ENCODE data around the gene GPR55. TPM values are rescaled to one million over a fixed set of nuclear protein-coding genes. Genes with fewer than 3 reads are reported as not detected.

The GPR55 gene
- total RNA-seq, 1 experiment from 2014 or later, result 0.07 TPM

Other genes starting within 250 kb of the GPR55 start
- gene CAB39, start 212.4 kb downstream of the GPR55 start, total RNA-seq (2014; rRNA removed; shearing (Covaris generic)), result 45.1 and 49.7 TPM in 2 replicates
- gene ITM2C, start 60.3 kb downstream of the GPR55 start, total RNA-seq (2014; rRNA removed; shearing (Covaris generic)), result 36.2 and 38.1 TPM in 2 replicates
- not detected in 2 replicates for gene SPATA3, start 70.9 kb upstream of the GPR55 start, total RNA-seq (2014; rRNA removed; shearing (Covaris generic))
- gene C2orf72, start 112.3 kb upstream of the GPR55 start, total RNA-seq (2014; rRNA removed; shearing (Covaris generic)), result 1.1 and 2.0 TPM in 2 replicates
- 78.2 and 92.7 TPM in 2 replicates for gene PSMD1, start 131.6 kb upstream of the GPR55 start, total RNA-seq (2014; rRNA removed; shearing (Covaris generic))
- not detected in 2 replicates for gene HTR2B, start 199.8 kb upstream of the GPR55 start, total RNA-seq (2014; rRNA removed; shearing (Covaris generic))